GM12873 (cell line): ENCODE results near the gene ERC2.

Source experiments
- TF ChIP-seq, protein P1 (sequence below): IDR thresholded peaks from 2 replicates; pipeline ENCODE4 v1.5.1; 2012; ENCODE audit warnings: low read depth, mild to moderate bottlenecking, moderate library complexity, low read length, control low read depth; ENCODE audit not compliant: insufficient read depth; ENCODE audit errors: missing control alignments

ERC2 gene

GRCh38 chr3:56290374-56290773 is 177.9 kb downstream of the ERC2 start:
- TF ChIP-seq, protein P1, sequence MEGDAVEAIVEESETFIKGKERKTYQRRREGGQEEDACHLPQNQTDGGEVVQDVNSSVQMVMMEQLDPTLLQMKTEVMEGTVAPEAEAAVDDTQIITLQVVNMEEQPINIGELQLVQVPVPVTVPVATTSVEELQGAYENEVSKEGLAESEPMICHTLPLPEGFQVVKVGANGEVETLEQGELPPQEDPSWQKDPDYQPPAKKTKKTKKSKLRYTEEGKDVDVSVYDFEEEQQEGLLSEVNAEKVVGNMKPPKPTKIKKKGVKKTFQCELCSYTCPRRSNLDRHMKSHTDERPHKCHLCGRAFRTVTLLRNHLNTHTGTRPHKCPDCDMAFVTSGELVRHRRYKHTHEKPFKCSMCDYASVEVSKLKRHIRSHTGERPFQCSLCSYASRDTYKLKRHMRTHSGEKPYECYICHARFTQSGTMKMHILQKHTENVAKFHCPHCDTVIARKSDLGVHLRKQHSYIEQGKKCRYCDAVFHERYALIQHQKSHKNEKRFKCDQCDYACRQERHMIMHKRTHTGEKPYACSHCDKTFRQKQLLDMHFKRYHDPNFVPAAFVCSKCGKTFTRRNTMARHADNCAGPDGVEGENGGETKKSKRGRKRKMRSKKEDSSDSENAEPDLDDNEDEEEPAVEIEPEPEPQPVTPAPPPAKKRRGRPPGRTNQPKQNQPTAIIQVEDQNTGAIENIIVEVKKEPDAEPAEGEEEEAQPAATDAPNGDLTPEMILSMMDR = no peak

DNA sequence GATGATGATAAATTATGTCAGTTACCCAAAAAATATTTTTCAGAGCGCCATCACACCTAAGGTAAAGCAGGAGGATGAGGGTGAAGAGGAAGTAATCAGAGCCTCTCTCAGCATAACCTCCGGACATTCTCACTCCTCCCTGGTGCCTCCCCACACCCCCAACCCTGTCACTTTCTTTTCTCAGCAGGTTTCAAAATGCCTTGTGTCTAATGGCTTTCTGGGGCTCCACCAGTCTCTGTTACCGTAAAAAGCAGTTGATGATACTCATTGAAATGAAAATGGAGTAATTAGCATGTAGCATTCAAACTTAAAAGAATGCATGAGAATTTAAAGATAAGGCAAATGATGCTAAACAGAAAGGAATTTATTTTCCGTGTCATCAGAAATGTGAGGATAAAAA is 180.0 kb downstream of the ERC2 start:
- TF ChIP-seq, protein P1 = no peak

GRCh38 chr3:56282341-56282740 is 185.9 kb downstream of the ERC2 start:
- TF ChIP-seq, protein P1 = no peak

DNA sequence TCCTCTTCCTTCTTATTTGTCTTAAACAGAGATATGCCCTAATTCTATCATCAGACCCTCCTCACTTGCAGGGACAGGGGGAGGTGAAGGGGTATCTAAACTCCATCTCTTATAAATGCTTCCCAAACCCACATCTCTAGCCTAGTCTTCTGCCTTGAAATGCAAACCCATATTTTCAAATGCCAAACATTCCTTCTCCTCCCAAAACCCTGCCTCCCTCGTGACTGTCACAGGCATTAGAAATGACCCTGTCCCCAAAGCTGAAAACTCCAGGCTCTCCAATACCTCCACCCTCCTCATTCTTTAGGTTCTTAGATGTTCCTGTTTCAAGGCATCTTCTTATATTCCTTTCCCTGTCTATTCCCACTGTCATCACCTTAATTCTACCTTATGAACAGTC is 191.0 kb downstream of the ERC2 start:
- TF ChIP-seq, protein P1 = no peak

DNA sequence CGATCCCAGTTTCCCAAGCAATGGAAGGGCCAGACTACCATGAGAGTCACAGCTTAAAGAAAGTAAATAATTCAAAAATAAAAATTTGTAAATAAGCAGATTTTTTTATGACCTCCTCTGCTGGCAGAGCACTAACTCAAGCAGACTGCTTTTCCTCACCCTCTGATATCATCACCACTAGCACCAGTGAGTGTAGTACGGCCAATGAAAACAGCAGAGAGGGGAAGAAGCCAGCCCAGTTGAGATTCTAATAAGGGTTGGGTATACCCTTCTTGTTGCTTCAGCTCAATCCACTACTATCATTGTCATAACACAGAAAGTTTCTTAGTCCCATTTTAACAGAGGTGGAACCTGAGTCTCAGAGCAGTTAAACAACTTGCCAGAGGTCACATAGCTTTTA is 193.1 kb downstream of the ERC2 start:
- TF ChIP-seq, protein P1 = no peak

GRCh38 chr3:56269755-56270535 is 198.3 kb downstream of the ERC2 start:
- TF ChIP-seq, protein P1 = no peak

- TF ChIP-seq, protein P1 = no peak
Observed at GRCh38 chr3:56268616-56269383, 199.5 kb downstream of the ERC2 start.
